H4 (cell line): Measurements from ENCODE around the gene TCHP. TPM values are rescaled to one million over a fixed set of nuclear protein-coding genes. Genes with fewer than 3 reads are reported as not detected.
"Not testable (repeated sequence)": the region's sequence is repeated elsewhere in the genome, so short reads cannot be mapped to it uniquely, and the experiment has no call there.

Experiments used
- DNase-seq: peaks from one replicate; pipeline ENCODE4 v3.0.0-alpha.2; 2015; ENCODE audit warnings: low spot score
- total RNA-seq: library from RNA; depleted of rRNA; stranded (reverse); fragments of >200 nt; shearing (Covaris generic); gene quantifications from 2 replicates; pipeline ENCODE4 v1.2.3, GENCODE V29; 2014

TCHP gene
- total RNA-seq, 1 experiment from 2014 or later: 10.9 TPM

DNA sequence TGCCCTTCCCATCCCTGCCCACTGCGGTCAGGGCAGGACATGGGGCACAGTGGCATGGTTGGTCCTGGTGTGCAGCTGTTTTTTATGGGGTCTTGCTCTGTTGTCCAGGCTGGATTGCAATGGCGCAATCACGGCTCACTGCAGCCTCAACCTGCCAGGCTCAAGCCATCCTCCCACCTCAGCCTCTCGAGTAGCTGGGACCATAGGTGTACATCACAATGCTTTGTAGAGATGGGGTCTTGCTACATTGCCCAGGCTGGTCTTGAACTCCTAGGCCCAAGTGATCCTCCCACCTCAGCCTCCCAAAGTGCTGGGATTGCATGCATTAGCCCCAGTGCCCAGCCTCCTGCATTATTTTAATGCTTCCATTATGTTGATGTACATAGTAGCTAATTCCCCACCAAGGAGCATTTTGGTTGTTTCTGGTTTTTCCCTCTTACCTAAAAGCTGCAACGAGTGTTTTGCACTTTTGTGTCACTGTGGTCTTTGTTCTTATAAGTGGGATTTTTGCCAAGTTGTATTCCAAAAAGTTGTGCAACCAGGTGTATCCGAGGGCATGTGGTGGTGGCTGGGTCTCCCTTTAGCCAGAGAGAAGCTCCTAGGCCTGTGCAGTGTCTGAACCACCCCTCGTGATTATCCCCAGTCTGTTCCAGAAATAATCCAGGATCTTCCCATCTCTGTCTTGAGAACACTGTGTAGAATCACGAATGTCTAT is 10.3 kb downstream of the TCHP start:
- DNase-seq: no peak

DNA sequence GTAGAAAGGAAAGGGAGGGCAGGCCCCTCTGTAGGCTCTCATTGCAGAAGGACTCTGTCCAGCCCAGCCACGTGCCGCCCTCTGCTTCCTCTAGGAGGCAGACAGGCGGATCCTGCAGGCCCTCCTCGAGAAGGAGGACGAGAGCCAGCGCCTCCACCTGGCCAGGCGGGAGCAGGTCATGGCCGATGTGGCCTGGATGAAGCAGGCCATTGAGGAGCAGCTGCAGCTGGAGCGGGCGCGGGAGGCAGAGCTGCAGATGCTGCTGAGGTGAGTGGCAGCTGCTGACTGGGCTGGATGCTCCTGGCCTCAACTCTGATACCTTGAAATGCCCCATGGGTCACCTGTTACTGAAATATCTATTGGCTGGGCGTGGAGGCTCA is 10.9 kb downstream of the TCHP start:
- peak; percentile 53 for DNase-seq

DNA sequence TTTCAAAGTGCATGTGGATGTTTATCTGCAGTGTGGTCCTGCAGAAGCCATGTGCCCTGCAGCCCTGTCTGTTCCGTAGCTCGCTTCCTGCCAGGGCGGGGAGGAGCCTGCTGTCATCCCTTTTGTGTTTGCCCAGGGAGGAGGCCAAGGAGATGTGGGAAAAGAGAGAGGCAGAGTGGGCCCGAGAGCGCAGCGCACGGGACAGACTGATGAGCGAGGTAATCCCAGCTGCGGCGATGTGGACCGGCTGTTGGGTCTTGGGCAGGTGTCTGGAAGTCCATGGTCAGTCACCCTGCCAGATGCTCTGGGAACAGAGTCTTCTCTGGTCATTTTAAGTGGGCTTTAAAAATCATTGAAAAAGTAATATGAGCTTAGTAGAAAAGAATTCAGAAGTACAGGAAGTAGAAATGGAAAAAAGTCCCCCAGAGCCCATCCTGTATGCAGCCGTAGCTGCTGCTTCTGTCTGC is 12.8 kb downstream of the TCHP start:
- DNase-seq: no peak

DNA sequence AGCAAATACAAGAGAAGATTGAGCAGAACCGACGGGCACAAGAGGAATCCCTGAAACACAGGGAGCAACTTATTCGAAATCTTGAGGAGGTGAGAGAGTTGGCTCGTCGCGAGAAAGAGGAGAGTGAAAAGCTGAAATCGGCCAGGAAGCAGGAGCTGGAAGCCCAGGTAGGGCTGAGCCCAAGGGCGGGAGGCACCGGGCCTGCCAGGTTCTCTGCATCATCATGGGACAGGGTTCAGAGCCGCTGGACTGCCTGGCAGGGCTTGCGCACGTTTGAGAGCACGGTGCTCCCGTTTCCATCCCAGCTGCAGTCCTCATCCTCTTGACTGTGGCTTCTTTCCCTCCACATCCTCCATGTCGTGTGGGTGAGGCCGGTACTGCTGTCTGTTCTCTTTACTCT is 14.4 kb downstream of the TCHP start:
- DNase-seq: no peak

DNA sequence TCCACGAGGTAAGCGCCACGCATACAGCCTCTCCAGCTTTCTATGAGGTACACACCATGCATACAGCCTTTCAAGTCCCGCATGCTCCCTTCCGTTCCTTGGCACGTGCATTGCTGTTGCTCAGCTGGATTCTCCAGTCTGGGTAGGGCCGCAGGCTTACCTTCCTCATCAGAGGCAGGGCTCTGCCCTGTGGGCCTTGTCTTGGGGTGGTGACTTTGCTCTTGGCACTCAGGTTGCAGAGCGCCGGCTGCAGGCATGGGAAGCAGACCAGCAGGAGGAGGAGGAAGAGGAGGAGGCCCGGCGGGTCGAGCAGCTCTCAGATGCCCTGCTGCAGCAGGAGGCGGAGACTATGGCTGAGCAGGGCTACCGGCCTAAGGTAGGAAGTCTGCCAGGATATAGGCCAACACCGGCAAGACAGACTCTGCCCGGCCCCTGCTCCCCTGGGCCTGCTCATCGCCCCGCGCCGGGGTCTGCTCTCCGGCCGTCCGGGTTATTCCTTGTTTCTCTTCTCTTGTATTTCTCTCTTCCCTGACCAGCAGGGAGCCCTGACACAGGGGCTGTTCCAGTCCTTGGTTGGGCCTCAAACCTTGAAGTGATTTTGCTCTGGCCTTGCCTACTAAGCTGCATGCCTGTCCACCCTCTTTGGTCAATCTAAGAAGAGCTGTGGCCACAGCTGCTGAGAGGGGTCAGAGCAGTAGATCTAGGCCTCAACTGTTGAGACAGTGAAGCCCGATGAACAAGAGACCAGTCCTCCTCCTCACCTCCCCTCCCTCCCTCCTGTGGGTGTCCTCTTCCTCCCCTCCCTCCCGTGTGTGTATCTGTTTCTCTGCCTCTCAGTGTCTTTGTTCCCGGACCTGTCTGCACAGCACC is 15.3 kb downstream of the TCHP start:
- no peak for DNase-seq

DNA sequence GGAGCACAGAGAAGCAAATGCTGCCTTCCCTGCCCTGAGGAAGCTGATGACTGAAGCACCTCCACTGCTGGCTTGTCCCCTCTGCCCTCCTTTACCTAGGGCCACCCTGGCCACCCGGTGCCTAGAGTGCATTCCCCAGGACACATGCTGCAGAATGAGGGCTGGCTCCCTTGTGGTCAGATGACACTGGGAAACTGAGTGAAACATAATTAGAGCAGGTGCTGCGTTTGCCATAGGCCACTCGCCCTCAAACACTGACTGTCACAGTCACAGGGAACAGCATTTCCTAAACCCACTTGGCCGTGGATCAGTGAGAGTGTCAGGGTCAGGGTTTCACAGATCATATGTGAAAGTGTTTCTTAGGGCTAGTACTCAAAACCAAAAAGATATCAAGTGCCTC is 16.0 kb downstream of the TCHP start:
- DNase-seq: no peak

DNA sequence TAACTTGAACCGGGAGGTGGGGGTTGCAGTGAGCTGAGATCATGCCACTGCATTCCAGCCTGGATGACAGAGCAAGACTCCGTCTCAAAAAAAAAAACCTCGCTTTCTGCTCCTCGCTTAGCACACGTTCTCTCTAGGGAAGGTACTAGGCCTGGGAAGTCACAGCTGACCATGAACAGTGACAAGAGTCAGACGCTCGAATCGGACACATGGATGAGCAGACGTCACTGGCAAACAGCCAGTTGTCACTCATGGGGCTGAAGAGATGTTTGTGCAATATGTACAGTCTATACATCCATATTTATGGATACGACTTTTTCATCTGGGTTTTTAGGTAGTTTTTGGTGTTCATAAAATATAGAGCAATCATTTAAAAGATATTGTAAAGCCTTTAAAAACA is 19.4 kb downstream of the TCHP start:
- DNase-seq: no peak

DNA sequence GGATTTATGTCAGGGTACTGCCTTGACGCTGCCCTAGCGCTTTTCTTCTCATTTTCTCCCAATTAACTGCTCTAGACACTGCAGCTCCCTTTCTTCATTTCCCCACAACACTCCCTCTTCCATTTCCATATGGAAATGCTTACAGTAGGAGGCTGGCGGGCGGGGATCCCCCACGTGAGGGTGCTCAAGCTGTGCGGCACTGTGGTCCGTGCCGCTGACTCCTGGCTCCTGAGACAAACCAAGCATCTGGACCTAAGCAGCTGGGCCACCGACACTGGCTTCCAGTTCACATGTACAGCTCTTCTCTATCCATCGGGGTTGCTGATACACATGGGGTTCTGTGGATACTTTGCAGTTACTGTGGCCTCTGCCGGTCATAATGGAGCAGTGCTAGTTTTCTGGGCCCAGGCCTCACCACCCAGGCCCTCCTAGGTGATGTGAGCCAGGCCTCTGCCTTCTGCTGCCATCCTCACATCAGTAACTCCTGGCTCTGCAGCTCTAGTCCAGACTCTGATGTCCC is 20.2 kb downstream of the TCHP start:
- no peak for DNase-seq

DNA sequence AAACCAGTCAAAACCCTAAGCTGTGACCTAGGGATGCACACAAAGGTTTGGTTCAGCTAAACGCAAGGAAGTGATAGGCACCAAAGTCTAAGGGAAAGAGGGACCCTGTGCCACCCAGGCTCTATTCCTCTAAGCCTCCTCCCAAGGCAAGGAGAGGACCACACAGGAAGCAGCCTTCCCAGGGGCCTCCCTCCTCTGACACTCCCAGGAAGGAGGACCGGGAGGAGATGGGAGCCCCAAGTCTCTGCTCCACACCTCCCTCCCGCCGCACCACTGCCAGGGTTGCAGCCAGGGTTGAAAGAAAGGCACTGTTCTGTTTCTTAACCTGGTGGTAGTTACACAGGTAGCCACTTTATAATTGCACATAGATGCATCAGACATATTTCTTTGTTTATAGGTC is 21.9 kb downstream of the TCHP start:
- no peak for DNase-seq

DNA sequence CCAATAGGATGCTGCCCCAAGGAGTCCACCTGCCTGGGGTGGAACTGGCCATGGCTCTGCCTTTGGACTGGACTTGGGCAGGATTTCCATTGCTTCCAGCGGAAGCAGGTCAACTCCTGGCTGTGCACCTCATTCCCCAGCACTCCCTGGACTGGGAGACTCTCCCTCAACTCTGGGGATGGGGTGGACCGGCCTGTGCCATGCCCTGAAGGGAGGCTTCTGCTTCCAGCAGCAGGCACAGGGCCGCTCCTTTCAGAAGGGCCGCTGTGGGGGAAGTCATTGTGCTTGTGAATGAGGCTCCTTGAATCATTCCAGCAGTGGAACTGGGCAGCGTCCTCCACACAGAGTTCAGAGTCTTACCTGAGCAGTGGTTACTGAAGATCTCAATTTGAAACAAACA is 23.0 kb downstream of the TCHP start:
- no peak for DNase-seq

DNA sequence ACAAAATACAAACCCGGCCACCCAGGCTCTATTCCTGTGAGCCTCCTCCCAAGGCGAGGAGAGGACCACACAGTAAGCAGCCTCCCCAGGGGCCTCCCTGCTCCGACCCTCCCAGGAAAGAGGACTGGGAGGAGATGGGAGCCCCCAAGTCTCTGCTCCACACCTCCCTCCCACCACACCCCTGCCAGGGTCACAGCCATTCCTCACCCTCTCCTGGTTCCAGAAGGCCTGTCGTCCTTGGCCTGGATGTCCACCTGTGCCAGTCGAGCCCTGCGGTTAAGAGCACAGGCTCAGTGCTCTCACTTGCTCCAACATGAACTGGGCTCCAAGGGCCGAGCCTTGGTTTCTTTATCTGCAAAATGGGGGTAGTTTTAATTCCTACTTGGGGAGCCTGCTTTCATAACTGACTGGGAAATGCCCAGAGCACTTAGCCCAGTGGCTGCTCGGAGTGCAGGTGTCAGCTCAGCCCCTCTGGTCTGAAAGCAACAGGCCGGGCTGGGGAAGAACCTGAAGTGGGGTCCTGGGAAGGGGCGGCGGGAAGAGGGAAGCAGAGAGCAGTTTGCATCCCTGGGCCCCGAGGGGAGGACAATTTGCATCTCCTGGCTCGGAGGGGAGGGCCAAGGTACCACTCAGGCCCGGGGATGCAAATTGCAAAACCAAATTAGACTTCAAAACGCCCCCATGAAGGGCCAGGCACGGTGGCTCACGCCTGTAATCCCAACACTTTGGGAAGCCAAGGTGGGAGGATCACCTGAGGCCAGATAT is 23.6 kb downstream of the TCHP start:
- no peak for DNase-seq

DNA sequence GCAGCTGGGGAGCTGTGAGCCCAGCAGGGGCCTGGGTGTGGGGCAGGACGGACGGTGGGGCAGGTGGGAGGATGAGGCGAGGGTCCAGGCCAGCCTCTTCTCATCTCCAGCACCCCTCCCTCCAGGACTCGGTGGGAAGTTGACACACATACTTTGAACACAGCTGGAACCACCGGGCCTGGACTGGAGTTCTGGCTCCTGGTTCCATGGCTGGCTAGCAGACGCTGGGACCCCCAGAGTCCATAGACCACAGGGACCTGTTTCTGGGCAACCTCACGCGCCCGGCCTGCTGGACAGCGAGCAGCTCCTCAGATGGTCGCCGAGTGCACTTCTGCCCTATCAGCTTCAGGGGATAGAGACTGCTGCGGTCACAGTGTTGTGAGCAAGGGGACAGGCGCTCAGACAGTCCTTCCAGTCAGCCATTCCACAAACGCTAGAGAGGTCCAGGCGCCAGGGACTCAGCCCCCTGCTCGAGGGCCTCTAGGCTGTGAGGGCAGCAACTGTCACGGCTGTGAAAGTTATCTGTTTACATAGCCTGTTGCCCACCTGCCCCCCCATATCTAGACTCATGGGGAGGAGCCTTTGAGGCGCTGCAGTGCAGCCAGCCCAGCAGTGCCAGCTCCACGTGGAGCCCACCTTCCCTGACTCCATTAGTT is 25.2 kb downstream of the TCHP start:
- DNase-seq: no peak

DNA sequence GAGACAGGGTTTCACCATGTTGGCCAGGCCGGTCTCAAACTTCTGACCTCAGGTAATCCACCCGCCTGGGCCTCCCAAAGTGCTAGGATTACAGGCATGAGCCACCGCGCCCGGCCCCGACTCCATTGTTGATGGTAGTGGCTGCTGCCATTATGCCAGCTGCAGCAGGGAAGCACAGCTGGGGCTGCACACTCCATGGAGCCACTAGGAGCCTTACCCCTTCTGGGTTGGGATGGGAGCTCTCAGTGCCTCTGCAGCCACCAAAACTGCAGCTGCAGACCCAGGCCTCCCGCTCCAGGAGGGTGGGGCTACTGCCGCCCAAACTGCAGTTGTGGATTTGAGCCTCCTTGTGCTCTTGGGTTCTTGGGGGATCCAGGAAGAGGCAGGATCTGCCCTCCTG is 25.9 kb downstream of the TCHP start:
- no peak for DNase-seq

DNA sequence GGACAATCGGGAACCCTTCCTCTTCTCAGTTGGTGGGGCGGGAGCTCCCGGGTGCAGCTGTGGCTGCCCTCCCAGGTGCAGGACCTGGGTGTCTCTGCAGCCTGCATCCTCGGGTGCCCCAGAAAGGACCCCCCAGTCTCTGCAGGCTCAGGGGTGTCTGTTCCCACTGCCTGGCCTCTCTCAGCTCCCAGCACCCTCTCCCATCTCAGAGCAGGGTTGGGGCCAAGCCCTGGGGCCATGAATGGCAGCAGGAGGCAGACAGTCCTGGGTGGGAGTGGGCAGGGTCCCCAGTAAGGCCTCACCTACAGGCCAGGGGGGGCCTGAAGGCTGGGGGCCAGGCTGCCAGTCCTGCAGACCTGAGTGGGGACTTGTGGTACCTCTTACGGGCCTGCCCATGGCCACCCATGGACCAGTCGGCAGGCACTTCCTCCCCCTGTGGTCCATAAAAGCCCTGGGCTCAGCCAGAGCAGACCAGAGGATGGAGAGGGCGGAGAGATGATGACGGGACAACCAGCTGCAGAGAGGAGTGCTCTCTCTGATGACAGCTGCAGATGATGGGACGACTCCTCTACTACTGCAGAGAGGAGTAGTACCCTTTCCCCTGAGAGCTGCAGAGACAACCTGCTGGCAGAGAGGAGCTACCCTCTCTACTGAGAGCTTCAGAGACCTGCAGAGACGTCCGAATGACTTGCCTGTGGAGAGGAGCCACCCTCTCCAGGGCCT is 26.6 kb downstream of the TCHP start:
- DNase-seq: no peak

DNA sequence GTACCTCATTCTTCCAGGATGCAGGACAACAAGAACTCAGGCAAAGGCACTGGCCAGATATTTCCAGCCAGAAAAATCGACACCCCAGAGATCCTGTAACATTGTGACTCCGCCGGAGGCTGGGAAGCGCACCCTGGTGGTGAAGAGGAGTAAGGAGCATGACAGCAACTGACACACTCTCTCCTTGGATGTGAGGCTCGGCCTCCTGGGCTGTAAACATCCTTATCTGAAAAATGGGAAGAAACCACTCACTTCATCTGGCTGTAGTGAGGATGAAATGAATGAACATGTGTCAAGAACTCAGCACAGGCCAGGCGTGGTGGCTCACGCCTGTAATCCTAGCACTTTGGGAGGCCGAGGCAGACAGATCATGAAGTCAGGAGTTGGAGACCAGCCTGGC is 27.5 kb downstream of the TCHP start:
- DNase-seq: peak; percentile 37

DNA sequence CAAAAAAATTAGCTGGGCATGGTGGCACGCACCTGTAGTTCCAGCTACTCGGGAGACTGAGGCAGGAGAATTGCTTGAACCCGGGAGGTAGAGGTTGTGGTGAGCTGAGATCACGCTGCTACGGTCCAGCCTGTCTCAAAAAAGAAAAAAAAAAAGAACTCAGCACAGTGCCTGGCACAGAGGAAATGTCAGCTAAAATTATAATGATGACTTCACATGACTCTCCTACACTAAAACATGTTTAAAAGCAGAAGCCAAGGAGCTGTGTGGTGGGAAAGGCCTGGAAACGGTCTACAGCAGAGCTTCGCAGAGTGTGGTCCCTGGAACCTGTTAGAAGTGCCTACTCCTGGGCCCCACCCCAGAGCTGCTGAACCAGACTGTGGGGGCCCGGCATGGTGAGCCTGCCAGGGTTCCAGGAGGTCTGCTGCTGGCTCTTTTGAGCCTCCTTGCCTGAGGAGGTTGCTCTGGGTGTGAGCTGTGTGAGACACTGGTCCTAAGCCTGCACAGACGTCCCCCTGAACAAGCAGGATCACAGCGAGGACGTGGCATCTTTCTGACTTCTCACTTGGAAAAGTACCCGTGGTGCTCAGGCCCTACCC is 28.1 kb downstream of the TCHP start:
- DNase-seq: no peak

DNA sequence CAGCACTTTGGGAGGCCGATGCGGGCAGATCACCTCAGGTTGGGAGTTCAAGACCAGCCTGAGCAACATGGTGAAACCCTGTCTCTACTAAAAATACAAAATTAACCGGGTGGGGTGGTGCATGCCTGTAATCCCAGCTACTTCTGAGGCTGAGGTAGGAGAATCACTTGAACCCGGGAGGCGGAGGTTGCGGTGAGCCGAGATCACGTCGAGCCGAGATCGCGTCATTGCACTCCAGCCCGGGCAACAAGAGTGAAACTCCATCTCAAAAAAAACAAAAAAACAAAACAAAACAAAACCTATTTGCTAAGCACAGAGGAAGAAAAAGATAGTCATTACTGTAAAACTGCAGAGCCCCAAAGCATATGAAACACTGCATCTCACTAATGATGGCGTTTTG is 29.3 kb downstream of the TCHP start:
- DNase-seq: not testable (repeated sequence)

DNA sequence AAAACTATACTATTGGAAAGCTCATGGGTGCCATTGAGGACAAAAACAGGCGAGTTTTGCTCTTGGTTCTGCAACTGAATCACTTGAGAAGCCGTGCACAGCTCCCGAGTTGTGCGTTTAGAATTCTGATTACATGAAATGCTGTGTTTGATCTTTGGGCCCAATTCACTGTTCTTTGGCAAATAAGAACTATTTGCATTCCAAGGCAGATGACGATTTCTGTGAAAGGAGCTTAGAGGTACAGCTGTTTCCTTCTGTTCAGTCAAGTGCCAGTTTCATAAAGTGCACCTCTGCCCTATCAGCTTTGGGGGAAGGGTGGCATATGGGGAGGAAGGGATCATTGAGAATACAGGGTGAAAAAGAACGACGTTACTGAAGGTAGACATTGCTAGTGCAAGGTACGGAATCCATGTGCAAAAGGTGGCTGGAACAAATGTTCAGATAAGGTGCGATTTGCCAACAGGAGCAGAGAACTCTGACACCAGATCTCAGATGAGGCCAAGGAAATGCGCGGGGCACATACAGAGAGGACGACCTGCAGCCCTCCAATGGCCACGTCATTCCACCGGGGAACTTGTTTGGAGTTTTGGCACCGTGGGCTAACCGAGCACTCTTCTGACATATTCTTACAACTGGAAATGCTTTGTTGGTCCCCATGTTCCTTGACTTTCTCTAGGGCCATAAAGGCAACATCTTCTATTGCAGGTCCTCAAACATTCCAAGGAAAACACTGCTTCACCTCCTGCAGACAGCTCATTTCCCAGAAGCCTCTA is 30.1 kb downstream of the TCHP start:
- DNase-seq: no peak

DNA sequence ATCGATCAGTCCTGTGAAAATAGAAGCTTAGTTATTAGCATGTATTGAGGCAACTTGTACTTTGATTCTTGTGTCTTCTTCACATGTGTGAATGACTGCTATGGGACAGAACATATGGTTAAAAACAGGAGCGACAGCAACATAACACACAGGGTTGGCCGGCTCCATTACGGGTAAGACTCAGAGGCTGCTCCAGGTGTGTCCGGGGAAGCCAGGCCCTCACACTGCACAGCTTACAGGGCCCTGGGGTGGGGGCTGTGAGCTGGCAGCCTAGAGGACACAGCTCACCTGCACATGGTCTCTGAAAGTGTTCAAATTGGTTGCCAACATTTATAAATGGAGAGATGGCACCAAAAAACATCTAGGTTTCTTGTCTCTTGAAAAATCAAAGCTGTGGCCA is 31.1 kb downstream of the TCHP start:
- no peak for DNase-seq
